Stimulated activated CD8-positive, alpha-beta memory T cell treated with anti-CD3 and anti-CD28 coated beads, Interleukin-7, amount 100 ng/mL, for 1 hour (primary cell): ENCODE data around the gene FLACC1.
"Not testable (repeated sequence)": the region's sequence is repeated elsewhere in the genome, so short reads cannot be mapped to it uniquely, and the experiment has no call there.

Experiments used
- DNase-seq, 2 donors: peaks; one replicate each; pipeline ENCODE4 v3.0.0-alpha.2; 2020; ENCODE audit warnings: low read depth in 2 of 2

The FLACC1 gene

GRCh38 chr2:201357221-201357620, at the start of gene FLACC1:
TSS of gene FLACC1 (minus strand) at chr2:201357345. CDS start at chr2:201351404, 5,941 bp downstream.
- DNase-seq, result no peak

GRCh38 chr2:201406077-201406662, 49.0 kb upstream of the FLACC1 start:
- DNase-seq, result no peak

- DNase-seq, result no peak
Measured at GRCh38 chr2:201404699-201405280, 47.6 kb upstream of the FLACC1 start.

- DNase-seq, result no peak
Measured at GRCh38 chr2:201403880-201404279, 46.7 kb upstream of the FLACC1 start.

GRCh38 chr2:201402651-201403562, 45.8 kb upstream of the FLACC1 start:
- no peak for DNase-seq

GRCh38 chr2:201401815-201402214, 44.7 kb upstream of the FLACC1 start:
- DNase-seq, result no peak

GRCh38 chr2:201396595-201396994, 39.5 kb upstream of the FLACC1 start:
- DNase-seq, result no peak

GRCh38 chr2:201383136-201383535, 26.0 kb upstream of the FLACC1 start:
- no peak for DNase-seq

- no peak for DNase-seq
Measured at GRCh38 chr2:201378496-201379397, 21.6 kb upstream of the FLACC1 start.

GRCh38 chr2:201377218-201377617, 20.1 kb upstream of the FLACC1 start:
- no peak for DNase-seq

- no peak for DNase-seq
Measured at GRCh38 chr2:201369775-201370174, 12.6 kb upstream of the FLACC1 start.

GRCh38 chr2:201369318-201369717, 12.2 kb upstream of the FLACC1 start:
- DNase-seq, result not testable (repeated sequence)

- no peak for DNase-seq
Measured at GRCh38 chr2:201366146-201366545, 9.0 kb upstream of the FLACC1 start.

GRCh38 chr2:201363857-201364560, 6.9 kb upstream of the FLACC1 start:
- DNase-seq, result no peak

- no peak for DNase-seq
Measured at GRCh38 chr2:201362396-201362795, 5.3 kb upstream of the FLACC1 start.

GRCh38 chr2:201361078-201361733, 4.1 kb upstream of the FLACC1 start:
- no peak for DNase-seq

- no peak for DNase-seq
Measured at GRCh38 chr2:201360256-201360655, 3.1 kb upstream of the FLACC1 start.

GRCh38 chr2:201358684-201359083, 1.5 kb upstream of the FLACC1 start:
- no peak for DNase-seq

- no peak for DNase-seq
Measured at GRCh38 chr2:201353116-201353515, 4.0 kb downstream of the FLACC1 start.

GRCh38 chr2:201350879-201351278, 6.3 kb downstream of the FLACC1 start:
- no peak for DNase-seq

- DNase-seq, result no peak
Measured at GRCh38 chr2:201349601-201350000, 7.5 kb downstream of the FLACC1 start.
